MM.1S (cell line): Measurements from ENCODE around the gene CD7.

Experiments
- DNase-seq: peaks from one replicate; pipeline ENCODE4 v3.0.0-alpha.2; 2015
- H2AFZ ChIP-seq: fragments of 300-600 bp; sonication (generic); 2 replicates; pipeline ENCODE4 v1.6.0; 2016; ENCODE audit warnings: antibody characterized with exemption, low read length
- H3F3A ChIP-seq: fragments of 300-600 bp; sonication (generic); 2 replicates; pipeline ENCODE4 v1.6.1; 2016; ENCODE audit warnings: mild to moderate bottlenecking, antibody characterized with exemption, low read length, moderate library complexity, mixed read lengths; ENCODE audit not compliant: insufficient read depth
- H3K27ac ChIP-seq: fragments of 300-600 bp; sonication (generic); 2 replicates; pipeline ENCODE4 v1.5.1; 2016; ENCODE audit warnings: mild to moderate bottlenecking, low read length
- H3K27me3 ChIP-seq: fragments of 300-600 bp; sonication (generic); replicated peaks from 2 replicates; pipeline ENCODE4 v1.6.0; 2016; ENCODE audit warnings: low read length; ENCODE audit not compliant: insufficient read depth
- H3K36me3 ChIP-seq: fragments of 300-600 bp; sonication (generic); replicated peaks from 2 replicates; pipeline ENCODE4 v1.6.1; 2016; ENCODE audit warnings: mild to moderate bottlenecking, low read length, mixed read lengths; ENCODE audit not compliant: insufficient read depth
- H3K4me1 ChIP-seq: fragments of 300-600 bp; sonication (generic); 2 replicates; pipeline ENCODE4 v1.6.1; 2016; ENCODE audit warnings: low read length, mixed read lengths
- H3K4me2 ChIP-seq: fragments of 300-600 bp; sonication (generic); 2 replicates; pipeline ENCODE4 v1.6.0; 2016; ENCODE audit warnings: low read depth, low read length
- H3K4me3 ChIP-seq: fragments of 300-600 bp; sonication (generic); 2 replicates; pipeline ENCODE4 v1.5.1; 2016; ENCODE audit warnings: low read length, mixed read lengths
- H3K79me2 ChIP-seq: fragments of 300-600 bp; sonication (generic); 2 replicates; pipeline ENCODE4 v1.6.1; 2016; ENCODE audit warnings: mixed run types, low read length, mixed read lengths
- H3K9ac ChIP-seq: fragments of 300-600 bp; sonication (generic); 2 replicates; pipeline ENCODE4 v1.6.1; 2016; ENCODE audit warnings: low read length, mixed read lengths
- H3K9me2 ChIP-seq: fragments of 300-600 bp; sonication (generic); replicated peaks from 2 replicates; pipeline ENCODE4 v1.6.1; 2016; ENCODE audit warnings: mild to moderate bottlenecking, low read length, mixed read lengths; ENCODE audit not compliant: insufficient read depth
- H3K9me3 ChIP-seq: fragments of 300-600 bp; sonication (generic); replicated peaks from 2 replicates; pipeline ENCODE4 v1.6.1; 2016; ENCODE audit warnings: mild to moderate bottlenecking, low read length, mixed read lengths; ENCODE audit not compliant: insufficient read depth
- H4K20me1 ChIP-seq: fragments of 300-600 bp; sonication (generic); 2 replicates; pipeline ENCODE4 v1.6.1; 2016; ENCODE audit warnings: mild to moderate bottlenecking, low read length, moderate library complexity, mixed read lengths; ENCODE audit not compliant: insufficient read depth
- EZH2 ChIP-seq: fragments of 300-600 bp; sonication (generic); optimal IDR thresholded peaks from 2 replicates; pipeline ENCODE3; 2017; ENCODE audit warnings: low read depth, mild to moderate bottlenecking, antibody characterized with exemption, low read length, mixed read lengths
- EZH2phosphoT487 ChIP-seq: fragments of 300-600 bp; sonication (generic); IDR thresholded peaks from 2 replicates; pipeline ENCODE4 v1.6.1; 2018; ENCODE audit warnings: antibody characterized with exemption, low read length
- TF ChIP-seq, protein P1 (sequence below): fragments of 300-600 bp; sonication (generic); IDR thresholded peaks from 2 replicates; pipeline ENCODE4 v1.5.1; 2016; ENCODE audit warnings: antibody characterized with exemption, low read length, mixed read lengths

Gene CD7

DNA sequence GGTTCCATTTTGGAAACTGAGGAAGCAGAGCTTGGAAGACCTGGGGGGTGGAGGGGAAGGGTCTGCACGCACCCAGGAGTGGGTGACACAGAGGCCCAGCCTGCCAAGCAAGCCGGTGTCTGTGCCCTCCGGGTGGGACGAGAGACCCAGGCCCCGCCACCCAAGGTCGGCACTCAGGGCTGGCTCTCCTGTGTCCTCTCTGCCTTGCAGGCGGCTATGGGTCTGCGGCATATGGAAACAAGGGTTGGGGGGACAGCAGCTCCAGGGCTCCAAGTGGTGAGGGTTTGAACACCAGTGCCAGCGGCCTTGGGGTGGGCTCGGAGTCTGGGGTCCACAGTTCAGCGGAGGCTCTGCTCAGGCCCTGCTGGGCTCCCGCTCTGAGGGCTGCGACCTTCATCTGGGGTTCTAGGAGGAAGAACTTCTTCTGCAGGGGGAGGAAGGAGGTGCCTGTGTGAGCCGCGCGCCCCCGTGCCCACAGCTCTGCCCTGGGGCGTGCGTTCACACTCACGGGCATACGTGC, 4.6 kb upstream of the CD7 start:
- no peak for DNase-seq
- Histone ChIP-seq H3K9me3 (no peaks in the 10 kb centered on the region), H3K4me2 (no peak overlapping the region), H3K4me3 (no peak overlapping the region), H3F3A (peaks cover 2% of the 10 kb centered on the region; the same call in 1 of the 2 replicates), H3K36me3 (no peaks in the 10 kb centered on the region), H3K9ac (no peak overlapping the region), H4K20me1 (no peaks in the 10 kb centered on the region), H3K27me3 (no peaks in the 10 kb centered on the region; the same call in 1 of the 2 replicates), H3K79me2 (no peaks in the 10 kb centered on the region), H3K27ac (no peak overlapping the region), H3K9me2 (no peaks in the 10 kb centered on the region), H2AFZ (no peak overlapping the region), H3K4me1 (no peaks in the 10 kb centered on the region)
- TF ChIP-seq EZH2 (no peak), EZH2phosphoT487 (no peak)
- TF ChIP-seq, protein P1, sequence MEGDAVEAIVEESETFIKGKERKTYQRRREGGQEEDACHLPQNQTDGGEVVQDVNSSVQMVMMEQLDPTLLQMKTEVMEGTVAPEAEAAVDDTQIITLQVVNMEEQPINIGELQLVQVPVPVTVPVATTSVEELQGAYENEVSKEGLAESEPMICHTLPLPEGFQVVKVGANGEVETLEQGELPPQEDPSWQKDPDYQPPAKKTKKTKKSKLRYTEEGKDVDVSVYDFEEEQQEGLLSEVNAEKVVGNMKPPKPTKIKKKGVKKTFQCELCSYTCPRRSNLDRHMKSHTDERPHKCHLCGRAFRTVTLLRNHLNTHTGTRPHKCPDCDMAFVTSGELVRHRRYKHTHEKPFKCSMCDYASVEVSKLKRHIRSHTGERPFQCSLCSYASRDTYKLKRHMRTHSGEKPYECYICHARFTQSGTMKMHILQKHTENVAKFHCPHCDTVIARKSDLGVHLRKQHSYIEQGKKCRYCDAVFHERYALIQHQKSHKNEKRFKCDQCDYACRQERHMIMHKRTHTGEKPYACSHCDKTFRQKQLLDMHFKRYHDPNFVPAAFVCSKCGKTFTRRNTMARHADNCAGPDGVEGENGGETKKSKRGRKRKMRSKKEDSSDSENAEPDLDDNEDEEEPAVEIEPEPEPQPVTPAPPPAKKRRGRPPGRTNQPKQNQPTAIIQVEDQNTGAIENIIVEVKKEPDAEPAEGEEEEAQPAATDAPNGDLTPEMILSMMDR = no peak

DNA sequence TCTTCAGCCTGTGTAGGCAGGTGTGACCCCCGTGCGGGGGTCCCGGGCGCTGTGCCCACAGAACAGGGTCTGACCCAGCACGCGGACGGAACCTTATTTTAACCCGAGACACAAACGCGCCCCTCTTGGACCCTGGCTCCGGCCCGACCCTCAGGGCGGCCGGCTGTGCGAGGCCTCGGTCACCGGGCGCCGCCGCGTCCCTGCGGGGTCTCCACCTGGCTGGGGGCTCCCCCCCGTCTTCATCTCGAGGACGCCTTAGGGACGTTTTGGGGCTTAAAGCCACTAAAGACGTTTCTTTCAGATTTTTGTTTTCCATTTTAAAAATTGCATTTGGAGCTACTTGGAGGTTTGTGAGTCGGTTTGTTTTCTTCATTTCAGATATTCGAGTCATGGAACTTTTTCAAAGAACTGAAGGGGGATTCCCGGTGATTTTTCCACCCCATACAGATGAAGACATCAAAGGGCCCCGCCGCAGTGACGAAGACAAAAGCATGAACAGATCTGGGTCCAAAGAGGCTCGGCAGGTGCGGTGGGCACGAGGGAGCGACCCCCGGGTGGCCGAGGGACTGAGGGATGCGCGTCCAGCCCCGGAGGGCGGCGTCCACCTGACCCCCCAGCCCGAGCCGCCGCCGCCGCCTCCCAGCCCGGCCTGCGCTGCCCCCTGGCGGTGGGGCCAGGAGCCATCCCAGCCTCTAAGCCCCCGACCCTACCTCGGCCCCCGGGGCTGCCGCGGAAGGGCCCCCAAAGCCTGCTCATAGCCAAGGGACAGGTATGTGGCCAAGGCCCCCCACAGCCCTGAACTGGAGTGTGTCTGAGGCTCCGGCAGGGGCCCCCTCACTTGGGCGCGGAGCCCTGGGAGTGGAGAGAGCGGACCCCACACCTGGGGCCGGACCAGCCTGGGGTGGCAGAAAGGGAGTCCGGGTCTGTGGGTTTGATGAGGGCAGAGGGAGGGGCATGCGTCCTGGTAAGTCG, 3.8 kb upstream of the CD7 start:
- no peak overlapping the region for H3K4me3 ChIP-seq
- no peak overlapping the region for H3K4me2 ChIP-seq
- H3K79me2 ChIP-seq = no peaks in the 10 kb centered on the region
- no peak overlapping the region for H2AFZ ChIP-seq
- H3K9ac ChIP-seq = no peak overlapping the region
- TF ChIP-seq EZH2 = no peak
- TF ChIP-seq EZH2phosphoT487 = no peak
- TF ChIP-seq, protein P1 = peak; percentile 68
- H3K4me1 ChIP-seq = no peaks in the 10 kb centered on the region
- H3K9me3 ChIP-seq = no peaks in the 10 kb centered on the region
- no peaks in the 10 kb centered on the region for H3K36me3 ChIP-seq
- peaks cover 7% of the 10 kb centered on the region for H3K27me3 ChIP-seq
- no peaks in the 10 kb centered on the region for H3K9me2 ChIP-seq
- peaks cover 2% of the 10 kb centered on the region; the same call in 1 of the 2 replicates for H3F3A ChIP-seq
- DNase-seq = no peak
- no peak overlapping the region for H3K27ac ChIP-seq
- no peaks in the 10 kb centered on the region for H4K20me1 ChIP-seq

DNA sequence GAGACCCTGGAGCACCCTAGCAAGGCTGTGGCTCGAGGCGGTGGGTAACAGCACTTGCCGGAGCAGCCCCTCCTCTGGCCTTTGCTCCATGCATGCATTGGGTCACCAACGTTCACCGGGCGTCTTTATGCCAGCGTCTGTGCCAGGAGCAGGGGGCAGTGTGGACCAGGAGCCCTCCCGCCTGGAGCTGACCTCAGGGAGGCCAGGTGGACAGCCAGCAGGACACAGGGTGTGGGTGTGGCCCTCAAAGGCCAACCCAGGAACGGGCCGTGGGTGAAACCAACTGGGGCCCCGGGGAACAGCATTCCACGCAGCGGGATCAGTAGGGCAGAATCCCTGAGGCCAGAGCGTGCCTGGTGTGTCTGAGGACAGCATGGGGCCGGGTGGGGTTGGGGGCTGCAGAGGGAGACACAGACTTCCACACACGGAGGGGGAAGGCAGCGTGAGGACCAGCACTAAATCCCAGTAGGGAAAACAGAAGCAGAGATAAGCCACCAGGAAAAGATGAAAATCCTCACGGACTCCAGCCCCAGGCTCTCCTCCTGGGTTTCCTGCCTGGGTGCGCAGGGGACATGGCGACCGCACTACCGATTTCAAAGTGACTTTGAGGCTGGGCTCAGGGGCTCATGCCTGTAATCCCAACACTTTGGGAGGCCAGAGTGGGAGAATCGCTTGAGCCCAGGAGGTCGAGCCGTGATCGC, 2.9 kb upstream of the CD7 start:
- TF ChIP-seq EZH2phosphoT487 (no peak), EZH2 (no peak)
- TF ChIP-seq, protein P1 = no peak
- Histone ChIP-seq H3K79me2 (no peaks in the 10 kb centered on the region), H3K27me3 (peaks cover 16% of the 10 kb centered on the region), H2AFZ (no peak overlapping the region), H3K4me2 (no peak overlapping the region), H3K4me1 (peaks cover 8% of the 10 kb centered on the region), H3K9me3 (no peaks in the 10 kb centered on the region), H3K4me3 (no peak overlapping the region), H3K27ac (no peak overlapping the region), H3F3A (peaks cover 2% of the 10 kb centered on the region; the same call in 1 of the 2 replicates), H3K9ac (no peak overlapping the region), H4K20me1 (no peaks in the 10 kb centered on the region), H3K9me2 (no peaks in the 10 kb centered on the region), H3K36me3 (no peaks in the 10 kb centered on the region)
- no peak for DNase-seq
